NCI-H774 (cell line): ENCODE measurements around the gene LY6G6C.
A peak's percentile ranks its signal among the peaks of the same experiment; 100 is the strongest.

Source experiments
- DNase-seq: peaks from one replicate; lab custom pipeline; 2025; lab: John Stamatoyannopoulos, UW

The LY6G6C gene

DNA sequence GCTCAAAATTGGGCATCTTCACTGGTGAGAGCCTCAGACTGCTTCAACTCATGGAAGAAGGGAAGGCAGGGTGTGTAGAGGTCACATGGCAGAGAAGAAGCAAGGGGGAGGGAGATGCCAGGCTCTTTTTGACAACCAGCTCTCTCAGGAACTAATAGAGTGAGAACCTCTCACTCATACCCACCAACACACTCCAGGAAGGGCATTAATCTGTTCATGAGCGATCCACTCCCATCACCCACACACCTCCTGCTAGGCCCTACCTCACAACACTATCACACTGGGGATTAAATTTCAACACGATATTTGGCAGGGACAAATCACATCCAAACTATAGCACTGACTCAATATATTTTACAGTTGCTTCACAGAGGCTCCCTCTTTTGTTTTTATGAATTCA, 20.3 kb upstream of the LY6G6C start:
- DNase-seq = no peak

DNA sequence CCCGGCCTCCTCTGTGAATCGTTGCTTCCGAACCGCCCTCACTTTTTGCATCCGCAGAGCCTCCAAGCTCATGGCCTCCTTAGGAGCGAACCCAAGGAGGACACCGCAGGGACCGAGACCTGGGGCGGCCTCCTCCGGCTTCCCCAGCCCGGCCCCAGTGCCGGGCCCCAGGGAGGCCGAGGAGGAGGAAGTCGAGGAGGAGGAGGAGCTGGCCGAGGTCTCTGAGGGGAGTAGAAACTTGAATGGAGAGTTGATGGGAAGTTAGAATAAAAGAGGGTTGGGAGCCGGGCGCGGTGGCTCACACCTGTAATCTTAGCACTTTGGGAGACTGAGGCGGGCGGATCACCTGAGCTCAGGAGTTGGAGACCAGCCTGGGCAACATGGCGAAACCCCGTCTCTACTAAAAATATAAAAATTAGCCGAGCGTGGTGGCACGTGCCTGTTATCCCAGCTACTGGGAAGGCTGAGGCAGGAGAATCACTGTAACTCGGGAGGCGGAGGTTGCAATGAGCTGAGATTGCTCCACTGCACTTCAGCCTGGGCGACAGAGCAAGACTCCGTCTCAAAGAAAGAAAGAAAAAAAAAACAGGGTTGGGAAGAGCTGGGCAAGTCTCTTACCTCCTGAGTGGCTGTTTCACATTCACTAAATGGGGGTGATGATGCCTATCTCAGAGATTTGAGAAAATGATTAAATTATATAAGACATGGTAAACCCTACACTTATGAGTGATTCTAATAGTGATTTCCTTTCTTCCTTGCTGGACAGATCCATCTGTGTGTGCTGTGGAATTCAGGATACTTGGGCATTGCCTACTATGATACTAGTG, 19.1 kb upstream of the LY6G6C start:
- no peak for DNase-seq

DNA sequence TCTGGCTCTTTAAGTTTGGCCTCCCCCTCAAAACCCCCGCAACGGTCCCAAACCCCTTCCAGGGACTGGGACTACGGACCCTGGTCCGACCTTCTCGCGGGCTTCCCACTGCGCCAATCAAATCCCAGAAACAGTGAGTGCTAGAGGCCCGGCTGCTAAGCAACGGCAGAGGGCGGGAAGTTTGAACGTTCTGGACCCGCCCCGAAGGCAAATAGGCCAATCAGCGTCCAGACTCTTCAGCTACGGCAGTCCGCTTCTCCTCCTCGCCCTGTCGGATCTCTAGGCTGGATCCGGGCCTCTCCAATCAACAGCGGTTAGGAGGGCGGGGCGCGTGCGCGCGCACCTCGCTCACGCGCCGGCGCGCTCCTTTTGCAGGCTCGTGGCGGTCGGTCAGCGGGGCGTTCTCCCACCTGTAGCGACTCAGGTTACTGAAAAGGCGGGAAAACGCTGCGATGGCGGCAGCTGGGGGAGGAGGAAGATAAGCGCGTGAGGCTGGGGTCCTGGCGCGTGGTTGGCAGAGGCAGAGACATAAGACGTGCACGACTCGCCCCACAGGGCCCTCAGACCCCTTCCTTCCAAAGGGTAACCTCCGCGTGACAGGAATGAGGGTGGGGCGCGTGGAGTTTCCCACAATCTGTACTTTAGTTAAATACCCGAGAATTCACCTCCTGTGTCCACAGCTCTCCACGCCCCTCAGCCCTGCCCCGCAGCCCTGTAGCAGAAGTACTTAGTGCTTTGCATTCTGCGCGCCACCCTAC, 18.3 kb upstream of the LY6G6C start, which contains the start of gene MSH5:
Gene MSH5, plus strand, starts transcription at position 367 of the 758 bp plus-strand sequence. CDS start 462 bp downstream, outside the sequence.
- DNase-seq = peak; percentile 99

DNA sequence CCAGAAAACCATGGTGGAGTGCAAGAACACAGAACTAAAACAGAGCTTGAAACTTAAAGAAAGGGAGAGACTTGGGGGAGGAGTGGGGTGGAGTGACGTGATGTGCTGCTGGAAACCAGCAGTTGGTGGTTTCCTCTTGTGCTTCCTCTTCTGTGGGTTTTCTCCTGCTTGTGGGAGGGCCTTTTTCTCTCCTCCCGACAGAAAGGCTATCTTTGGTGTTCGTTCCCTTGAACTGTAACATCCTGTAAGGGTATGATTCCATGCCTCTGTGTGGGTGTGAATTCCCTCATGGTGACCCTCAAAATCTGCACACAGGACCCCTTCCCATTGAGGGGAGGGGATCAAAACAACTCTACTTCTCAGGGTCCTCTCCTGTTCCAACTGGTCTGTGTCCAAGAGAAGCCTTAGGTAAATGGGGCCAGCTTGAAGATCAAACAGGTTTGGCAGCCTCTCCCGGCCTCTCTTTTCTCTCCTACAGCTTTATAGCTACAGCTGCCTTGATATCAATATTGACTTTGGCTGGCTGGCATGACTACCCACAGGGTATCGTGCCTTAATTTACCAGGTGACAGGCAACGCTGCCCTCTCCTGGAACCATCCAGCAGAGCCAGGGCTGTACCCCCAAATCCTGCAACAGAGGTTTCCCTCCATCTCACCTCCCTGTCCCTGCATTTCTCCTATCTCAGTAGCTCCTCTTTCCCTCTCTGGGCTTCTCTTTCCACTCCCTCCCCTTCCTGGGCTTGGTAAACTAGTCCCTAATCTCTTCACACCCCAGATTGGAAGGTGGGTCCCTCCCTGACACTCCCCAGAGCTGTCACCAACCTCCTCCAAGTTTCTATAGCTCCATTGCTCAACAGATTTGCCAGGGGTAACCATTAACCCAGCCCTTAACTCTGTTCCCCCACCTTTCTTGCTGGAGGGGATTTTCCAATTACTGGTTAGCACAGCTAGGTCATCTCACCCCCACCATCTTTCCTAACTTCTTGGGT, 16.7 kb upstream of the LY6G6C start:
- DNase-seq = peak; percentile 85

DNA sequence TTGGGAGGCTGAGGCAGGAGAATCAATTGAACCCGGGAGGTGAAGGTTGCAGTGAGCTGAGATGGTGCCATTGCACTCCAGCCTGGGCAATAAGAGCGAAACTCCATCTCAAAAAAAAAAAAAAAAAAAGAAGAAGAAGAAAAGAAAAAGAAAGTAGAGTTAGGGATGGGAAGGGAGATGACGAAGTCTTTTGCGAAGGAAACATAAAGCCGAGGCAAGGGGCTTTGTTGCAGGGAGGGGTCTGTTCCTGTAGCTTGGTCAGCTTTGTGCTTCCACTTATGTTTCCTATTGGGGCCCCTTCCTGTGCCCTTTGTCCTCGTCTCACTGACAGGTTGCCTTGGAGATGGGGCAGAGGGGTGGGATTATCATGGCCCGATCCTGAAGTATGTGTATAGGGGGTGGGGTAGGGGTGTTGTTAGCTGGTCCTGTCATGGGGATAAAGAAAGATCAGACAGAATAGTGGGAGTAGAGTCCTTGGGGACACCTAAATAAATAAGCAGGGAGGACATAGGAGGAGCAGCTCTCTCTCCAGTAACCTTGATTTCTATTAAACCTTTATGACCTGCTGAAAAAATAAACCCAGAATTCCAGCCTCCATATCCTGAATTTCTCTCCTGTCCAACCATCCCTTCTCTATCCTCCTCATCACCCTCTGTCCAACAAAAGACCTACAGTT, 15.9 kb upstream of the LY6G6C start:
- peak; percentile 30 for DNase-seq

DNA sequence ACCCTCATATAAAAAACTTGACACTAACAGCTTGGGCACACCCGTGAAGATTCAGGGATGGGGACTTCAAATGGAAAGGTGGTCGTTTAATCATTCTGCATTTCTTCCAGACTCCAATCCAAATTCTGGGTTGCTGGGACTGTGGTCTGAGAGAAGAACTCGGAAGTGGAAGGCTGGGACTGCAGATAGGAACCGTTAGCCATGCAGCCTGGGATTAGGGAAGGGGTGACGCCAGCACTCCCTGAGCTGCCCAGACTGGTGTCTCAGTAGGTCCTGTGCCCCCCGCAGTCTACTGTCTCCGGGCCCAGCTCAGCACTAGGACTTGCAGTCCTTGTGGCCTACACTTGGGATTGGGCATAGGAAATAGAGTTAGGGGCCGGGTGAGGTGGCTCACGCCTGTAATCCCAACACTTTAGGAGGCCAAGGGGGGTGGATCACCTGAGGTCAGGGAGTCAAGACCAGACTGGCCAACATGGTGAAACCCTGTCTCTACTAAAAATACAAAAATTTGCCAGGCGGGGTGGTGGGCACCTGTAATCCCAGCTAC, 15.3 kb upstream of the LY6G6C start:
- DNase-seq = no peak

DNA sequence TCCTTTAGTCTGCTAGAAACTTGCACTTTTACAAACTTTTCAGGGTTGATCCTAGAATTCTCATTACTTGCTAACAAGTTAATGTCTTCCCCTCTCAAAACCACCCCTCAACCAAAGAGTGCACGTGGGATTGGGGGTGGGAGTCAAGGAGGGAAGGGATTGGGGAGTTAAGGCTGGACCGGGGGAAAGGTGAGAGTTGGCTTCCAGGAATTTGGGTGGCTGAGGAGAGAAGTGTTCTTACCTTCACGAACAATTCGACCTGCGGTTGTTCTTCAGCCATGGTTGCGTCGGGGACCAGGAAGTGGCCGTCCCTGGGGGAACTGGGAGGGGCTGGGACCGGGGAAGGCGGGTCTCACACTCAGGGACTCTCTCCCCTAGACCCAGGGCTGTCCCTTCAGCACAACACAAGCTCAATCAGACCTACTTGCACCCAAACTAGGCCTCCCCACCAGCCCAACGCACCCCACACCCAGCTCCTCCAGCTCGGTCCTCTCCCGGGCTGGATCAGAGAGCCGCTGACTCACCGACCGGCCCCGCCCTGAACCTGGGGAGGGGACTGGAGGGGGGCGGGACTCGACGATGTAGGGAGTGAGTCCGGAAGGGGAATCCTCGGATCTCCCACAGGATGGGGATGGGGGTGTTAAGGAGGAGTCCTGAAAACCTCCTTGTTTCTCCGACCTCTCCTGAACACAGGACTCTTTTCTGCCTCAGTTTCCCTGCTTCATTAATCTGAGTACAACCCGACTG, 14.6 kb upstream of the LY6G6C start, which contains the start of gene CLIC1:
Gene CLIC1, minus strand, starts transcription at position 510 of the 747 bp plus-strand sequence. Its CDS starts 230 bp downstream, at position 280.
- peak; percentile 52 for DNase-seq

DNA sequence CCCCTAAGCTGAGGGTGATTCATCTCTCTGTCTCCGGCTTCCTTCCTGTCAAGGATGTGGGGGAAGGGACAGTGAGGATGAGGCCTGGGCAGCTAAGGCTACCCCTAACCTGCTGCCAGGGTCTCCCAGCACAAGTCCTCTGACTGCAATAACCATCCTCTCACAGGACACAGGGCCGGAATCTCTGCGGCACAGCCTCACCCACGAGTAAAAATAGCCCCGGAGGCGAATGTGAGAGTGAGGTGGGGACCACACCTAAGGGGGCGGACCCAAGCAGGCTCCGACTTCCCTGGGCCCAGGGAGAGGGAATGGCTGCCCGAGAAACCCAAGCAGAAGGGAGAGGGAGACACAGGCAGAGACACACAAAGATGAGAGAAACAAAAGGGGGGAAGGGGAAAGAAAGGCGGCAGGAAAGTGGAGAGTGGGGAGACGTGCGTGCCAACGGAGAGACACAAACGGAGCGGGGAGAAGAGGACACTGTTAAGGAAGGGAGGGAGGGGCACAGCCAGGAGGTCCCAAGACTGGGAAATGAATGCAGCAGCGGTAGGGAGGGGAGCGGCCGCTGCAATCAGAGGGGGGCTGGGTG, 13.4 kb upstream of the LY6G6C start:
- DNase-seq = no peak

DNA sequence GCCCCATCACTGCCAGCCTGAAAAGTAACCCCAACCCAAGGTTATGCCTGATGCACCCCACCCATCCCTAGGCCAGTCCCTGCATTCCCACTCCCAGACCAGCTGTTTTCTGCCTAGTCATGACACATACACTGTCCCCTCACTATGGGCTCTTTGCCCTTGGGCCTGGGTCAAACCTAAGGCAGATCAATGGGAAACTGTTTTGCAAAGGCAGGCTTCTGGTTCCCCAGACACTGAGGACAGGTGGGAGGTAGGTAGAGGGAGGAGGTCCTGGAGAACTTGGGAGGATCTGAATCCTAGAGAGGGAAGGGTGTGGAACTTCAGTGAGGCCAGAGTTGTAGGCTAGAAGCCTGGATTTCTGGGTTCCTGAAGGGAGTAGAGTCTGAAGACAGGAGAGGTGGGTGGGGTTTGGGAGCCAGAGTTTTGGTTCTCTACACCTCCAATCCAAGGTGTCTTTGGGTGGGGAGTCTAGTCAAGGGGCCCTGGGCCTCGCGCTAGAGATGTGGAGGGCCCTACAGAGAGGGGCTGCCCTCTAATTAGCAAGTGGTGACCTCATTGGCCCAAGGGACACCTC, 12.8 kb upstream of the LY6G6C start:
- no peak for DNase-seq

DNA sequence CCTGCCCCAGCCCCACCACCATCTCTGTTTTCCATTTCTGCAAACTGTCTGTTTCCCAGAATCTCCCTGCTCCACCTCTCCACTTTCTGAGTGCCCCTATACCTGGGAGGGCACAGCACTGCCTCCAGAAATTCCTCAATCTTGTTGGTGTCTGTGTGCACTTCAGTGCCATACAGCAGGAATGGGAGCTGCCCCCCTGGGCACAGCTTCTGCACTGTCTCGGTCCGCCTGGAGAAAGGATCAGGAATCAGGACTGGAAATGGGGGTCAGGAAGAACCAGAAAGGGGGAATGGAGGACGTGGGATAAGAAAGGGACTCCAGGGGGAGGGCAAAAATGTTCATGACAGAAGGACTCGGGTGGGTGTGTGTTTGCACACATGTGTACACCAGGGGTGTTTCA, 12.2 kb upstream of the LY6G6C start:
- DNase-seq = no peak

DNA sequence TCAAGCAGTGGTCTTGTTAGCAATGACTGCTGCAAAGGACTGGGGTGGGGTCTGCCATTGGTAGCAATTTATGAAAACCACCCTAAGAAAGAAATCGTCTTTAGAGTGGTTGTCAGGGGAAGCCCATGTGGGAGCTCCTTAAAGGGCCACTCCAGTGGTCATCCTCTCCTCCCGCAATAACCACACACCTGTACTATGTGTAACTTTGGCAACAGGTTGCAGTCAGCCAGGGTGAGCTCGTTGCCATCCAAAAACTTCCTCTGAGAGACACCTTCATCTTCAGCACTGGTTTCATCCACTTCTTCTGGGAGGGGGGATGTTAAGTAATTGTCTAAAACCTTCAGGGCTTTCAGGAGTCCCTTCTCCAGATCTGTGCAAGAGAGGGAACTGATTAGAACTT, 10.5 kb upstream of the LY6G6C start:
- no peak for DNase-seq

DNA sequence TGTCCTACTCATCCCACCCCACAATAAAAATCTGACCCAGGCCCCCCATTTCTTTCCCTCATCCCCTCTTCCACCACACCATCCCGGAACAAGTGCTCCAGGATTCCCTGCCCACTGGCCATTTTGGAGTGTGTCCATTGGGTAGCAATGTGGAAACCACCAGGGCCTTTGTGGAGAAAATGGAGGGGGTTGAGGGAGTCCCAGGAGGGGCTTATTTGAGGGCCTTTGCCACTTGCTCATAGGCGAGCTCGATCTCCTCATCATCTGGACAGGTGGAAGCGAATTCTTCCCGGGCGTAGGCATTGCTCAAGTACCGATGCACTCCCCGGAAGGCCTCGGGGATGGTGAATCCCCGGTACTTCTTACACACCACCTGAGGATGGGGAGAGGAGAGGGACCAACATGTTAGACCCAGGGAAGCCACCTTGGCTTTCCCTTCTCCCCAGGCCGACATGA, 9.1 kb upstream of the LY6G6C start:
- DNase-seq = no peak

DNA sequence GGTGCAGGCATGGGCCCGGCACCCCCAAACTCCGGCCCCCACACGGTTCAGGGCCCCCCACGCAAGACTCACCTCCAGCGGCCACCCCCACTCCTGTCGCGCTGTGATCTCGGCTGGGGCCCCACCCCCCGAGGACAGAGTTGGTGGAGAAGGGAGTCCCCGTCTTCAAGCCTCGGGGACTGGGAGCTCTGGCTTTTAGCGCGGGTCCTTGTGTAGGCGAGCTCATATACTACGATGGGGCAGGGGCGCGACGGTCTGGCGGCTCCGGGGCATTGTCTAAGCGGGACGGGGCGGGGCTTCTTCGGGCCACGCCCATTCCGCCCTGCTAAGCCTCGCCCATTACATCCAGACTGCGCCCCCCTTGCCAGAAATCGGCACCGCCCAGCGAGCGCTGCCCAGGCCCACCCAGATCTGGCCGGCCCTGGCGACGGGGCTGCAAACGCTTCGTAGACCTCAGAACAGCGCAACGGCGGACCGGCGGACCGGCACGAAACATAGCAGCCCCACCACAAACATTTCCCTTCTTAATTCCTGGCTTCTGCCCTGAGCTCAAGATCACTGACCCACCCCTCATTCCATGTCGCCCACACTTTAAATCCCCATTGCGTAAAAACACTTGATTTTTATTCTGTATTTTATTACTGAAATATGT, 8.6 kb upstream of the LY6G6C start:
- DNase-seq = peak; percentile 38

DNA sequence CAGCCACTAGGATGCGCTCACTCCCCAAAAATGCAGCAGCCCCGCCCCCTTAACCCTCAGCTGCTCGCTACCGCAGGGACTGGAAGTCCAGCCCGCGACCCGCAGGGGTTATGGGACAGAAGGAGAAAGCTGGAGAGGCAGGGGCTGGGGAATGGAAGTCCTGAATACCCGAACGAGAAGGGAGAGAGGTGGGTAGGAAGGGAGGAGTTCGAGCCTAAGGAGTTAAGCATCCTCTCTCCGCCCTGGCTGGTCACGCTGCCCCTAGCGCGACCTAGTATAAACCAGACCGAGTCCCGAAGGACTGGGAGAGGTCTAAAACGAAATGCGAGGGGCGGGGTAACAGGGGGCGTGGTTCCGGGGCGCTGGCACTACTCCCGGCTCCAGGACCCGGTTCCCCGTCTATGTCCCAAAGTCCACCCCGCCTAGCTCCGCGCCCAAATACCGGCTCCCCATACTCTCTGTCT, 8.0 kb upstream of the LY6G6C start:
- peak; percentile 65 for DNase-seq

DNA sequence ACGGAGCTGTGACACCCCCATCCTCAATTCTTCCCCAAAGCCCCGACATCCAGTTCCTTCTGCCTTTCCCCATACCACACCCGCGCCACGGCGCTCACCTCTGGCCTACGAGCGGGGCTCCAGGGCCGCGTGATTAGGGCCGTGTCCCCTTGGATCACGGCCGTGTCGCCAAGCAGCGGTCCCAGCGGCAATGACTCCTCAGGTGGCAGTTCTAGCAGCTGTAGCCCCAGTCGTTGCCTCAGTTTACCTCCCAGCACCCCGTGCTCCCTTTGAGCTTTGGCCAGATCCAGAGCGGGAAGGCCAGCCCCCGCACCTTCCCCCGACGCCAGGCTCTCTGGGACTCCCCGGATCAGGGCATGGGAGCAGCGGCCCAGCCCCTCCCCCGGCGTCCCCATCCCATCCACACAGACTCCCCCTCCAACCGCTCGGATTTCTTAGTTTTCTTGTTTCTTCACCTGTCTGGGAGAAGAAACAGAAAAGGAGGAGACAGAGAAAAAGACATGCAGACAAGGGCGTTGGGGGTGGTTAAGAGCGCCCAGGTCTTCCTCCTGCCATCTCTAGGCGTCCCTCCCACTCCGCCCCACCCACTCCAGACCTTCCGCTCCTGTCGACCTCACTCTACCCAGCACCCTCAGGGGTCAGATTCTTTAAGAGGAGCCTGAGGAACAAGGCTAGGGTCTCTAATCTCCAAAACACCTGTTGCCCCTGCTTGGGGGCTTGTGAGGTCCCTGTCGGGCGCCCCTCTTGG, 7.4 kb upstream of the LY6G6C start, which contains the start of gene DDAH2:
Gene DDAH2, minus strand, starts transcription at position 533 of the 748 bp plus-strand sequence. Its CDS starts 138 bp downstream, at position 395.
- DNase-seq = no peak

DNA sequence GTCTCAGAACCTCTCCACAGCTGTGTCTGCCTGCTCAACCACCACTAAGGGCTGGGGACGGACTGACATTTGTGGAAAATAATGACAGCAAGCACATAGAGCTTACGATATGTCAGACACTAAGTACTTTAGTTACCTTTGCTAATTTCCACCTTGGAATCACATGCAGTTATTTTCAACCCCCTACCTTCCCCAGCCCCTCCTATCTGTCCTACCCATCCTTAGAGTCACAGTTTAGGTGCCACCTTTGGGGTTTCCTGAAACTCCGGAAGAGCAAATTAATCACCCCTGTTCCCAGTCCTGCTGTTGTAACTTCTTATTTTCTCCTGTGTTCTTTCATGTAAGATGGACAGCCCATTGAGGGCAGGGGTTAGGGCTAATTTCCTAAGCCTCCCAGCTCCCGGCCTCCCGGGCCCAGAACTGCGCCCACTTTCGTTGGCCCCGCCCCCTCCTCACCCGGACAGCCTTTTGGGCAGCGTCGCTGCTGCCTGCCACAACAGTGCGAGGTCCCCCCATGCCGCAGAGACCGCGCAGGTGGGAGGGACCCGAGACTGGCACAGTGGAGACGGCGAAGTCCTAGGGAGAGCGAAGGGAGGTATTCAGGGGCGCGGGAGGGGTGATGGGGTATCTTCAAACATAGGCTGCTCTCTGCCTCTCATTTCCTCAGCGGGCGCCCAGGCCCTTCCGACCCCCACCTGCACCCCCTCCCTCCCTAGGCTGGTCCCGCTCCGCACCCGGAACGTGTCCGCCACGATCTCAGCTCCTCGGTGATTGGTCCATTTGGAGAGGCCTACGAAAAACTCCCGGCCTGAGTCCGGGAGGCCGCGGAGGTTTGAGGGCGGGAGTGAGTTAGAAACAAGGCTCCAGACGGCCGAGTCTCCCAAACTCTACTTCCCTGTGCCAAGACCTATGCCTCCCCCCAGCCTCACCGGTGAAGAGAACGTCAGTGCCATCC, 6.4 kb upstream of the LY6G6C start:
- no peak for DNase-seq
